GM04504 (cell line): ENCODE results near the gene SLC44A2.
A peak's percentile ranks its signal among the peaks of the same experiment; 100 is the strongest.

Experiments used
- DNase-seq: peaks from one replicate; pipeline ENCODE4 v3.0.0-alpha.2; 2012; ENCODE audit warnings: low read depth

The SLC44A2 gene

DNA sequence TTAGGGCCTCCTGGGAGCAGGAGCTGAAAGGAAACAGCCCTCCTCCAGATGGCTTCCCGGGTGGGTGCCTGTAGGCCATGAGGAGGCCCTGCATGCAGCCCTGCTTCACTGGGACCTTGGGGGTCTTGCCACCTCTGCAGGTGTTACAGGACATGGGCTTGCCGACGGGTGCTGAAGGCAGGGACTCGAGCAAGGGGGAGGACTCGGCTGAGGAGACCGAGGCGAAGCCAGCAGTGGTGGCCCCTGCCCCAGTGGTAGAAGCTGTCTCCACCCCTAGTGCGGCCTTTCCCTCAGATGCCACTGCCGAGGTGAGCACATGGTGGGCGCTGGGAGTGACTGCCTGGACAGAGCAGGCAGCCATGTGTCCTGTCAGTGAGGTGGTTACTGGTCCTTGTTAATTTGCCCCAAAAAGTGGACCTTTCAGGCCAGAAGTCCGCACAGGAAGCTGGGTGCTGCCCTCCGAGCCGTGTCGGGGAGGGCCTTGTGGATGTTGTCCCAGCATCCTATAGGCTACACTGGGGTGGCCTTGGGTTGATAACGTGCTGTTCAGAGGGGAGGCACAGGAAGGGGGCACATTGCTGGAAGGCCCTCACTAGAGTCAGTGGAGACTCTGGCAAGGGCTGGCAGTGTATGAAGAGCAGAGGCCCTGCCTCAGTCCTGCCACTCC, 57.2 kb downstream of the SLC44A2 start:
- no peak for DNase-seq

- no peak for DNase-seq
These were observed 57.7 kb downstream of the SLC44A2 start for GRCh38 chr19:10683064-10683426.

GRCh38 chr19:10683582-10683981, 58.2 kb downstream of the SLC44A2 start:
- no peak for DNase-seq

- no peak for DNase-seq
These were observed 59.9 kb downstream of the SLC44A2 start for GRCh38 chr19:10685210-10685609.

- no peak for DNase-seq
These were observed 60.8 kb downstream of the SLC44A2 start for GRCh38 chr19:10686193-10686592.

DNA sequence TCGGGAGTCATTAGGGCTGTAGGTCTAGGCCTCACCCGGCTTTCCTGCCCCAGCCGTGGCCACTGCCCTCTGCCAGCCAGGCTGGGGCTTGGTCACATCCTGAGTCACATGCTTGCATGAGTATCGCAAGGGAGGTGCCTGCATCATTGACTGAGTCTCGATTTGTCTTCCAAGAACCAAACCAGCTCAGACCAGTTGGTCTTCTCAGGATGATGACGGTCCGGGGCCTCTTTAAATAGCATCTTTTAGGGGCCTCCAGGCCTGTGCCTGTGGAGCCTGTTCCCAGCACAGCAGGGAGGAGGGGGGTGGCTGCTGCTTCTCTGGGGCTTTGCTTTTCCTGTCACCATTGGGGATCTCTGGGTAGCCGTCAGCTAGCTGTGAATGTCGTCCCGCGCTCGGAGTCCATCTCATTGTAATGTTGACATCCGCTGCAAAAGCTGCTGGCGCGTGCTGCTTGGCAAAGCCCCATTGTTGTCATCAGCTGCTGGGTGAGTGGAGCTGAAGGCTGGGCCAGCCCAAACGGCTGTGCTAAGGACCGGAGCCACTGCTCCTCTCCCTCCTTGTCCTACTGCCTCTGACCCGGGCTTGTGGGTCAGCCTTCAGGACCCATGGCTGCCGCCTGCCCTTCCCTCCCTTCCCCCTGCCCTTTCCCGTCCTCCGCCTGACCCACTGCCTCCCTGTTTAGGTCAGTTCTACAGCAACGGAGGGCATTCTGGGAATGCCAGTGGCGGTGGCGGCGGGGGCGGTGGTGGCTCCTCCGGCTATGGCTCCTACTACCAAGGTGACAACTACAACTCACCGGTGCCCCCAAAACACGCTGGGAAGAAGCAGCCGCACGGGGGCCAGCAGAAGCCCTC, 61.5 kb downstream of the SLC44A2 start:
- DNase-seq: no peak

DNA sequence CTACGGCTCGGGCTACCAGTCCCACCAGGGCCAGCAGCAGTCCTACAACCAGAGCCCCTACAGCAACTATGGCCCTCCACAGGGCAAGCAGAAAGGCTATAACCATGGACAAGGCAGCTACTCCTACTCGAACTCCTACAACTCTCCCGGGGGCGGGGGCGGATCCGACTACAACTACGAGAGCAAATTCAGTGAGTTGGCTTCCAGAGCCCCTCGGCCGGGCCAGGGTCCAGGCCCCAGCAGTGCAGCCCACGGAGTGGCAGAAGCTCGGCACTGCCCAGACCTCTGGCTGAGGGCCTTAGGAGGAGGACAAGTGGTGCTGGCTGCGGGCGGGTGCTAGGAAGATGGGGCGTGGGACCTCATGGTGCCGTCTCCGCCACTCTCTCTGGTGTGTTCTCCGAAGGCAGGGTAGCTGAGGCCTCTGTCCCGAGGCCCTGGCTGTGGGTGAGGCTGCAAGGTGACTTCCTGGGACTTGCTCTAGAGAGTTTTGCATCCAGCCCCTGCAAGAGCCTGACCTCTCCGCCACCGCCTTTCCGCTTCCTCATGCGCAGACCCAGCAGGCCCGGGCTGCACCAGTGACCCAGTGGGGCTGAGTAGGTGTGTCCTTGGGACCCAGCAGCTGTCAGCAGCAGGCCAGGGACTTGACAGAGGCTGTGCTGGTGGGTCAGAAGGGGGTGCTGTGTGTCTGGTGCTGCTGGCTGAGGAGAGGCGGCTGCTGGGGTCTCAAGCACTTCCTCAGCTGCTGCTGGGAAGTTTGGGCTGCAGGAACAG, 62.4 kb downstream of the SLC44A2 start:
- DNase-seq: no peak

GRCh38 chr19:10688545-10689280, 63.4 kb downstream of the SLC44A2 start:
- no peak for DNase-seq

DNA sequence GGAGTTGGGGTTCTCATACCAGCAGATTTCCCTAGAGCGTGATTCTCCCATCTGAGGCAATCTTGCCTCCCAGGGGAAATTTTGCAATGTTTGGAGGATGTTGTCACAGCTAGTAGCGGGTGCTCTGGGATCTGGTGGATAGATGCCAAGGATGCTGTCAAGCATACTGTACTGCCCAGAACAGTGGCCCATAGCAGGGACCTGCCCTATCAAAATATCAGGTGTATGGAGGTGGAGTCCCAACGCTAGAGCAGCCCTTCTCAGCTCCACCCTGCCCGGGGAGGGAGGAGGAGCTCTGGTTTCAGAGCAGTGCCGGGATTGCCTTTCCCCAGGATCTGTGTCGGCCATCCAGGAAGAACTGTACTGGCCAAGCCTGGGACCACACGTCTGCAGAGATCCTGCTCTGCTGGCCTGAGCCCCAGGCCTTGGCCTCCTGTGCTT, 65.0 kb downstream of the SLC44A2 start:
- peak; percentile 36 for DNase-seq

GRCh38 chr19:10691178-10691881, 66.0 kb downstream of the SLC44A2 start:
- DNase-seq: no peak

GRCh38 chr19:10691883-10692282, 66.5 kb downstream of the SLC44A2 start:
- DNase-seq: no peak

DNA sequence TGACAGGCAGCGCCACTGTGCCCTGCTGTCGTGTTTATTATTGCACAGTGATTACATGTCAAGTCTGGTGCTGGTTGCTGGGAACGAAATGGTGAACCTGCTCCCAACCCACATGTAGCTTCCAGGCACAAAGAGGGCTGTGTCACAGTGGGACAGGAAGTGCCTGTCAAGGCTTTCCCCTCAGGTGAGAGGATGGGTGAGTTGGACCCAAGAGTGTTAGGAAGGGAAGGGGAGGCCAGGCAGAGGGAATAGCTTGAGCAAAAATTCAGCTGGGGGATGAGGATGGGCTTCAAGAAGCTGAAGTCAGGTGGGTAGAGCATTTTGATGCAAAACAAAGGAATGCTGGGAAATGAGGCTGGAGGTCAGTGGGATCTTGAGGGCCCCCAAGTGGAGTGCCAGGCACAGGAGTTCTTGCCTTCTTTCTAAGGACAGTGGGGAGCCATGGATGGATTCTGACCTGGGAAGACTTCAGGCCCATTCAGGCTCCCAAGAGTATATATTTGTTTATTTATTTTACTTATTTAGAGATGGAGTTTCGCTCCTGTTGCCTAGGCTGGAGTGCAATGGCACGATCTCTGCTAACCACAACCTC, 67.4 kb downstream of the SLC44A2 start:
- DNase-seq: no peak
